ENCODE data around the gene ACSM2A. TPM values are rescaled to one million over a fixed set of nuclear protein-coding genes. Genes with fewer than 3 reads are reported as not detected.
"Not testable (repeated sequence)": the region's sequence is repeated elsewhere in the genome, so short reads cannot be mapped to it uniquely, and the experiment has no call there.

The ACSM2A gene
- total RNA-seq, 4 donors from 2014 or later, result 0.23 to 0.86 TPM; not detected in 2

DNA sequence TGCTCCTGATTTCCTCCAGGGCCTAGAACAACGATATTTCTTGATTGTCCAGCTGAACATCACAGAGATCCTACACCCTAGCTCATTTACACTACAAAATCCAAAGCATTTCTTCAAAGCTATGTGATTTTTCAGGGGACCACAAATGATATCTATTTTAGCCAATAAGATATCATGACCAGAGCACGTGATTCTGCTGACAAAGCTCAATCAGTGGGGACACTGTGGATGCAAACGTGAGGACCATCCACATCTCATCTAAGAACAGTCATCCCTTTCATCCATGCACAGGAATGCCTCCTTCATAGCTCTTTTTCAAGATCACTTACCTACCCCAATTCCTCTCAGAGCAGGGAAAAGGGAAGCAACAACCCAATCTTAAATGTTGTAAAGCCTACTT lies 67.9 kb downstream of the ACSM2A start:
- H3K27me3 ChIP-seq, result no peaks in the 10 kb centered on the region
- no peaks in the 10 kb centered on the region for H3K36me3 ChIP-seq
- DNase-seq (no peak), ATAC-seq (no peak)
- H3K4me3 ChIP-seq, result no peak overlapping the region
- TF ChIP-seq, protein P1, sequence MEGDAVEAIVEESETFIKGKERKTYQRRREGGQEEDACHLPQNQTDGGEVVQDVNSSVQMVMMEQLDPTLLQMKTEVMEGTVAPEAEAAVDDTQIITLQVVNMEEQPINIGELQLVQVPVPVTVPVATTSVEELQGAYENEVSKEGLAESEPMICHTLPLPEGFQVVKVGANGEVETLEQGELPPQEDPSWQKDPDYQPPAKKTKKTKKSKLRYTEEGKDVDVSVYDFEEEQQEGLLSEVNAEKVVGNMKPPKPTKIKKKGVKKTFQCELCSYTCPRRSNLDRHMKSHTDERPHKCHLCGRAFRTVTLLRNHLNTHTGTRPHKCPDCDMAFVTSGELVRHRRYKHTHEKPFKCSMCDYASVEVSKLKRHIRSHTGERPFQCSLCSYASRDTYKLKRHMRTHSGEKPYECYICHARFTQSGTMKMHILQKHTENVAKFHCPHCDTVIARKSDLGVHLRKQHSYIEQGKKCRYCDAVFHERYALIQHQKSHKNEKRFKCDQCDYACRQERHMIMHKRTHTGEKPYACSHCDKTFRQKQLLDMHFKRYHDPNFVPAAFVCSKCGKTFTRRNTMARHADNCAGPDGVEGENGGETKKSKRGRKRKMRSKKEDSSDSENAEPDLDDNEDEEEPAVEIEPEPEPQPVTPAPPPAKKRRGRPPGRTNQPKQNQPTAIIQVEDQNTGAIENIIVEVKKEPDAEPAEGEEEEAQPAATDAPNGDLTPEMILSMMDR (IDR thresholded peaks at IDR 0.05 in 4 of 5, conservative IDR thresholded peaks at IDR 0.05 in 1 of 5), result no peak
- no peak for TF ChIP-seq POLR2A (IDR thresholded peaks at IDR 0.05)
- intact Hi-C loops (cut with DNase I; ENCODE audit: low total_unique reads) (no loop called here), in situ Hi-C loops (cut with MboI; ENCODE audit: low sequenced_read_pairs in 4 of 4) (no loop called here)
- no peaks in the 10 kb centered on the region for H3K4me1 ChIP-seq
- H3K9me3 ChIP-seq, result no peaks in the 10 kb centered on the region
- H3K27ac ChIP-seq, result no peak overlapping the region

DNA sequence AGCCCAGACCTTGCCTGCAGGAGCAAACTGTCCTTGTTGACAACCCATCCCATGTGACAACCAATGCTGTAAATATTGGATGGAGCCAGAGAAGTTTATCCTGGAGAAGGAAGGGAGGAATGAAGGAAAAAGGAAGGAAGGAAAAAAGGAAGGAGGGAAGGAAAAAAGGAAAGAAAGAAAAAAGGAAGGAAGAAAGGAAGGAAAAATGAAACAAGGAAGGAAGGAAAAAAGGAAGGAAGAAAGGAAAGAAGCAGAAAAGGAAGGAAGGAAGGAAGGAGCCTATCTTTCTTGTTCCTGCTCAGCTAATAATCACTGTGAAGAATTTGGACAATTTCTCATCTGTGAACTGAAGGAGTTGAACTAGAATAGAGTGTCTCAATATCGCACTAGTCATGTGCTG lies 68.8 kb downstream of the ACSM2A start:
- Histone ChIP-seq H3K27me3 (no peaks in the 10 kb centered on the region), H3K4me1 (no peaks in the 10 kb centered on the region), H3K4me3 (no peak overlapping the region), H3K9me3 (no peaks in the 10 kb centered on the region), H3K27ac (no peak overlapping the region), H3K36me3 (no peaks in the 10 kb centered on the region)
- intact Hi-C loops (cut with DNase I; ENCODE audit: low total_unique reads) (no loop called here), in situ Hi-C loops (cut with MboI; ENCODE audit: low sequenced_read_pairs in 4 of 4) (no loop called here)
- DNase-seq (no peak), ATAC-seq (no peak)
- TF ChIP-seq, protein P1 (IDR thresholded peaks at IDR 0.05 in 4 of 5, conservative IDR thresholded peaks at IDR 0.05 in 1 of 5), result no peak
- no peak for TF ChIP-seq POLR2A (IDR thresholded peaks at IDR 0.05)

GRCh38 chr16:20531795-20532194 lies 80.5 kb downstream of the ACSM2A start:
- intact Hi-C loops (cut with DNase I; ENCODE audit: low total_unique reads); H3K36me3 ChIP-seq; H3K27me3 ChIP-seq; H3K27ac ChIP-seq; H3K4me1 ChIP-seq; H3K4me3 ChIP-seq; ATAC-seq; H3K9me3 ChIP-seq; DNase-seq; in situ Hi-C loops (cut with MboI; ENCODE audit: low sequenced_read_pairs in 4 of 4): not testable (repeated sequence)

- H3K4me3 ChIP-seq; H3K9me3 ChIP-seq; in situ Hi-C loops (cut with MboI; ENCODE audit: low sequenced_read_pairs in 4 of 4); H3K36me3 ChIP-seq; H3K27ac ChIP-seq; ATAC-seq; H3K4me1 ChIP-seq; intact Hi-C loops (cut with DNase I; ENCODE audit: low total_unique reads); DNase-seq; H3K27me3 ChIP-seq: not testable (repeated sequence)
These were observed 81.0 kb downstream of the ACSM2A start for GRCh38 chr16:20532284-20532792.

- H3K27ac ChIP-seq; in situ Hi-C loops (cut with MboI; ENCODE audit: low sequenced_read_pairs in 4 of 4); ATAC-seq; H3K36me3 ChIP-seq; intact Hi-C loops (cut with DNase I; ENCODE audit: low total_unique reads); H3K4me1 ChIP-seq; DNase-seq; H3K4me3 ChIP-seq; H3K27me3 ChIP-seq; H3K9me3 ChIP-seq: not testable (repeated sequence)
These were observed 85.3 kb downstream of the ACSM2A start for GRCh38 chr16:20536669-20537068.

Other genes starting within 250 kb of the ACSM2A start
- not detected for gene GP2, start 124.0 kb upstream of the ACSM2A start, total RNA-seq
- gene UMOD, start 98.8 kb upstream of the ACSM2A start, total RNA-seq, result not detected
- gene PDILT, start 46.8 kb upstream of the ACSM2A start, total RNA-seq, result not detected
- gene ACSM5, start 42.0 kb upstream of the ACSM2A start, total RNA-seq, result 10 to 100 TPM in 2 of 4 donors, 1 to 10 TPM in 2; 4.2 to 30.5 (median 9.6) TPM
- gene ACSM2B, start 124.8 kb downstream of the ACSM2A start, total RNA-seq, result under 1 TPM in 2 of 4 donors, not detected in 2; 0.16 to 0.60 TPM
- gene ACSM1, start 246.2 kb downstream of the ACSM2A start, total RNA-seq, result not detected

Data from gastrocnemius medialis (tissue), 4 donors.